B cell (primary cell): ENCODE results near the gene PFKFB3.

Source experiments
- CTCF ChIP-seq: fragments of 200-600 bp; IDR thresholded peaks from one replicate; pipeline ENCODE4 v1.8.0; 2022; ENCODE audit warnings: antibody characterized with exemption, mild to moderate bottlenecking
- EZH2 ChIP-seq: IDR thresholded peaks from 2 replicates; pipeline ENCODE4 v1.6.1; 2012; ENCODE audit warnings: borderline replicate concordance, low read depth, mild to moderate bottlenecking, moderate library complexity, low read length; ENCODE audit not compliant: insufficient read depth, poor library complexity, severe bottlenecking

- TF ChIP-seq CTCF (no peak), EZH2 (no peak)
Observed at GRCh38 chr10:6212806-6213205, 10.1 kb downstream of the PFKFB3 start.
